HG03103 (cell line): Measurements from ENCODE around the gene PTPN22.
A peak's percentile ranks its signal among the peaks of the same experiment; 100 is the strongest.

Source experiments
- ATAC-seq: cut with Tn5 transposase; IDR thresholded peaks from one replicate; pipeline ENCODE4 v1.9.1; 2021; ENCODE audit warnings: low read depth; ENCODE audit not compliant: unreplicated experiment

Gene PTPN22

GRCh38 chr1:113804421-113805255 lies 66.9 kb downstream of the PTPN22 start:
- no peak for ATAC-seq

- no peak for ATAC-seq
These were observed 69.0 kb downstream of the PTPN22 start for GRCh38 chr1:113802367-113803007.

DNA sequence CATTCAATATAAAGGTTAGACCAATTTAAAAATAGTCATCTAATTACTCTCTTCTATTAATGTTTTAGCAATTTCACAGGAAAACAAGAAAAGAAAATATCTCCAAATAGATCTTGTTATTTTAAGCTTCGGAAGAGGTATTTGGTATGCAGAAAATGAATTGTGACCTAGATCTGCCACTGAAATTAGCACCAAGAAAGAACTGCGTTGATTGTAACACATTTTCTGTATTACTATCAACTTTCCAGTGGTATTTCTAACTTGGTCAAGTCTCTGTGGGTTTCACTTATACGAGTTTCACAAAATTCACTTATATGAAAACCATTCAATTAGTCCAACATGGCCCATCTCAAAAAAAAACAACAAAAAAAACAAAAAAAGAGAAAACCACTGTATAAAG lies 71.0 kb downstream of the PTPN22 start:
- ATAC-seq = no peak

DNA sequence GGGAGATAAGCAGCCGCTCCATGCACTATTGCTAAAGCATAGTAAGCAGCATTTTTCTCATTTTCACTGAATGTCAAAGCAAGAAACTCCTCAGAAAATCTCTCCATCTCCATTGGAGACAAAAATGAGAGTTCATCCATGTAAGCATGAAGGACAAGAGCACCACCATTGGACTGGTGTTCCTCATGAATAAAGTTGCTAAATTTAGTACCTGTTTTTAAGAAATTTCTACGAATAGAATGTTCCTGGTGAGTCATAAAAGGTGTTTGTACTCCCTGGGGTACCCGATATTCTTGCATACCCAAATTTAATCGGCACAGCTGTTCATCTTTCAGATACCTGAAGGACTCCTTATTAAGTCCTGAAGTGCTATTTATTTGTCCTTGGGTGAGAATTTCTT lies 74.0 kb downstream of the PTPN22 start:
- no peak for ATAC-seq

DNA sequence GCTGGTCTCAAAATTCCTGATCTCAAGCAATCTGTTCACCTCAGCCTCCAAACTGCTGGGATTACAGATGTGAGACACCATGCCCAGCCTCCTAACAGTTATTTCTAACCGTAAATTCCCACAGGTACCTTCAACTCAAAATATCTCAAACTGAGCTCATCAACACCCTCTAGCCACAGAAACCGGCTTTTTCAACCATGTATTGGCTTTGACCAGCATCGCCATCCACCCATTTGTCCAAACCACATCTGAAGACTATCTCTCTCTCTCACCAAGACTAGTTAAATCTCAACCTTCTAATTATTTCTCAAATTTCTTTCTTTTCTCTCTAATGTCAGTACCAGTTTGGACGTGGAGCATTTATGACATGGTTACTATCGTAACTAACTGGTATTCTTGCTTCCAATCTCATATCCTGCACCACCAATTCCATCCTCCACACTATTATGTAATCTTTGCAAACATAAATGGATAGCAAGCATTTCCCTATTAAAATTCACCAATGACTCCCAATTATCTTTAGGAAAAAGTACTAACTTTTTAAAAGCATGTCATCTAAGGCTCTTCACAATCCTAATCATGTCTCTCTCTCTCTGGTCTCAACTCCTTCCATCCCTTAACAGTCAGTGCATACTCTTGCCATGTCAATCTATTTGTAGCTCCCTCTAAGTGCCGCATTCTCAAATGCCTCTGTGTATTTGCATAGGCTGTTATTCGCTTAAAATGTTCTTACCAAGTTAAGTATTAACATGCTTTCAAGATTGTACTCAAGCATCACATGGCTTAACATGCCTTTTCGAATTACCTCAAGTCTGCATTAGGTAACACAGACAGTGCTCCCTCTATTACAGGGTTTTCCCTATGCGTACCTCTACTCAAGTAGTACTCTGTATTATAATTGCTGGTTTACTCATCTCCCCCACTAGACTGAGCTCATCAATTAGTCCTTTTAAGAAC lies 77.4 kb downstream of the PTPN22 start:
- ATAC-seq = no peak

DNA sequence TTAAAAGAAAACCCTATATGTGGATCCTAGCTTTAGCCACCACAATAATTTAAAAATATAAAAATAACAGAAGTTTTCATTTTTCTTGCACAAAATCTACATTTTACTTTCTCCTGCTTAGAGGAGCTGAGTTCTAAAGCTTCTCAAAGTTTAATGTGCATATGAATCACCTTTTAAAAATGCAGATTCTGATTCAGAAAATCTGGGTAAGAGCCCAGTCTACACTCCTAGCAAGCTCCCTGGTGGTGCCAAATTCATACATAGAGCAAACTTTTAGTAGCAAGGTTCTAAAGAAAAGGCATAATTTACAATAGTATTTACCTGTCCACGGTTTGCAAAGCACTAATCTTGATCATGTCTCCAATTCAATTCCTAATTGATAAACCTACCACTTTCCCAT lies 78.5 kb downstream of the PTPN22 start:
- no peak for ATAC-seq

DNA sequence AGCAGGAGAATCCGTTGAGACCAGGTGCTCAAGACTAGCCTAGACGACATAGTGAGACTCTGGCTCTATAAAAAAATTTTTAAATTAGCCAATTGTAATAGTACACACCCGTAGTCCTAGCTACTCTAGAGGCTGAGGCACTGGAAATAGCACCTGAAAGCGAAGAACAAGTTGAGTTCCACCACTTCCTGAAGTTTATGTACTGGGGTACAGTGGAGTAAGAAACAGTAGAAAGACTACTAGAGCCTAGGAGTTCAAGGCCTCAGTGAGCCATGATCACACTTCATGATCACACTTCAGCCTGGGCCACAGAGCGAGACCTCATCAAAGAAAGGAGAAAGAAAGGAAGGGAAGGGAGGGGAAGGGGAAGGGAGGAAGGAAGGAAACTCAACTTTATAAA lies 79.0 kb downstream of the PTPN22 start:
- peak; percentile 61 for ATAC-seq

DNA sequence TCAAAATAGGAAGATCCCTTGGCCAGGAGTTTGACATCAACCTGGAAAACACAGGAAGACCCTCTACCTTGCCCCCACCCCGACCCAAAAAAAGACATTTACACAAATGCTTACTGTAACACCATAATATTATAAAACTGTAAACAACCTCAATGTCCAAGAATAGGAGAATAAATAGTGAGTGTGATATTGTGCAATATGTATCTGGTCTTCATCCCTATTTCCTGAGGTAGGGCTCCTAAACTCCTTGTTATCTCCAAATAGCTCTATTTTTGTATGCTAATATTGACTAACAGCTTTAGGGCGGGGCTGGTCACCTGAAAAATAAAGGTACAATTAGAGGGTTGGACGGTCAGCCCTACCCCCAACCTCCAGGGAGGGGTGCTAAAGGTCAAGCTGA lies 82.7 kb downstream of the PTPN22 start:
- ATAC-seq = no peak

GRCh38 chr1:113787663-113788062 lies 83.8 kb downstream of the PTPN22 start:
- ATAC-seq = no peak

- ATAC-seq = no peak
These were observed 85.4 kb downstream of the PTPN22 start for GRCh38 chr1:113786069-113786468.

GRCh38 chr1:113784104-113784779 lies 87.3 kb downstream of the PTPN22 start:
- peak; percentile 60 for ATAC-seq

GRCh38 chr1:113783254-113784103 lies 88.0 kb downstream of the PTPN22 start:
- peak; percentile 82 for ATAC-seq

GRCh38 chr1:113782406-113782805 lies 89.1 kb downstream of the PTPN22 start:
- no peak for ATAC-seq

DNA sequence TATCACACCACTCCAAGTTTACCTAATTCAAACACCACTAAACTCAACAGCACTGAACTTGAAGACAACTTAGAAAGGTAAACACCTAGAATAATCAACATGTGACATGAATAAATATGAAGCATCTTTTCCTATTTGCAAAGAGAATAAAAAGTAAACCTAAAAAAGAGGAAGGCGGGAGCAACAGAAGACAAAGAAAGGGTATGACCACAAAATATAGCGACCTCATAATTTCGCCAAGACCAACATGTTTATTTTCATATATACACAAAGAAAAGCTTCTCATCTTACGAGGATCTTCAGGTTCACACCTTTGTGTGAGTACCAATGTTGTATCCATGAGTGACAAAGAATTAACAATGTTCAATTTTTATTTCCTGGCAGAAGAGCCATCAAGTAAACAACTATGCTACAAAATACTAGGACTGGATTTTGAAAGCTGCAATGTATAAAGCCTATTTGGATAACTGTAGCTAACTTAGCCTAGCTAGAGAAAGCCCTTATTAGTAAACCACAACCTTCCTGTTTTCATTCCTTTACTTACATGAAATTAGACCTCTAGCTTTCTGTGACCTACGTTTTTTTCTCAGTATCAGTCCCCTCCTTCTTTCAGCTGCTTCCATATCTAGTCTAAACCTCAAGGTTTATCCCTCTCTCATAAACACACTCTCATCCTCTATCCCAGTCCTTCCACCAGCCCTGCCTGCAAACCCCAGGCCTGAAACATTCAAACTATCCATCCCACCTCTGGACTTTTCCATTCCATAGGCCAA lies 91.0 kb downstream of the PTPN22 start:
- ATAC-seq = no peak

- no peak for ATAC-seq
These were observed 92.0 kb downstream of the PTPN22 start for GRCh38 chr1:113779542-113779941.

DNA sequence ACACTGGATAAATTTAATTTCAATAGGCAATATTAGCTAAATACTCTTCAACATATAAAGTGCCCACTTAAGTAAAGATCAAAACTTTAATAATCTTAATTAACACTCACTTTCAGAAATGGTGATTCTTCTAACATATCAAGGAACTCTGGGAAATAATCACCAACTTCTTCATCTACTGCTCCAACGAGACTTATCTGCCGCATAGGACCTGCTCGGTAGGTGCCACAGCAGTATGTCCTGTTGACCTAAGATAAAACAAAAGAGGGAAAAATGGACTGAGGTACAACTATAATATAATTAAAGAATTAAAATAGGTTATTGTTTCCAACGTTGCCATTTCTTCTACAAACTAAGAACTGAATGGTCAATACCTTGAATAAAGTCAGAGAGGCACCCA lies 94.0 kb downstream of the PTPN22 start:
- ATAC-seq = no peak

DNA sequence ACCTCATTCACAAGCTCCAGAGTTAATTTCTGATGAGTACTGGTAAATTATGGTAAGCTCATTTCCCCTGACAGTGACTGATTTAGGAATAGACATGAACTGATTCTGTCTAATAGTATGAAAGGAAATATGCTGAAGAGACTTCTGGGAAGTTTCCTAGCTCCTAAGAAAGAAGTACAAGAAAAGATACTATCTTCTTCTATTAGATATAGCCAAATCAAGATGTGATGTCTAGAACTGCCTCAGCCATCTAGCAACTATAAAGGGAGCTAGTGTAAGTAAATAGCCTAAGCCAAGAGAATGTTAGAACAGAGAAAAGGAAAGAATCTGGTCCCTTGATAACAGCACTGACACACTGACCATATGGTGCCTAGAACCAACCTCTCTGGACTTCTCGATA lies 101.5 kb downstream of the PTPN22 start:
- no peak for ATAC-seq

DNA sequence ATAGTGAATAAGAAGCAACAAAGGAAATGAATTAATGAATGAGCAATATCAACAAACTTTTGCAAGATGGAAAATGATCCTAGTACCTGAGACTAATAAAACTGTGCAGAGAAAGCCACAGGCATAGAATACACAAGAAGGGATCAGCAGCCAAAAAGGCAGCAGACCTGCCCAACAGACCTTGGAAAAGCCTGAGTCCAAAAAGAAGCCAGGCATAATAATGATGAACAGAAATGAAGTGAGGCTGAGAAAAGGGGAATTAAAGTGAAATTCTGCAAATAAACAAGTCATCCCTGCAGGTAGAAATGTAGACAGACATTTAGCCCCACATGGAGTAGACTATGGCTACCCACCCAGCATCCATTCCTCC lies 101.9 kb downstream of the PTPN22 start:
- no peak for ATAC-seq
